Testis (tissue), 3 donors: Measurements from ENCODE around the gene ACOT13. TPM values are rescaled to one million over a fixed set of nuclear protein-coding genes. Genes with fewer than 3 reads are reported as not detected.
"Not testable (repeated sequence)": the region's sequence is repeated elsewhere in the genome, so short reads cannot be mapped to it uniquely, and the experiment has no call there.

Experiments
- DNase-seq: peaks from one replicate; pipeline ENCODE4 v3.0.0-alpha.2; 2019
- H3K27ac ChIP-seq, 2 donors: fragments of 200-600 bp; sonication (generic); one replicate each; pipeline ENCODE4 v1.5.1; 2019
- H3K27me3 ChIP-seq: fragments of 200-600 bp; sonication (generic); one replicate; pipeline ENCODE4 v1.5.1; 2019
- H3K36me3 ChIP-seq: fragments of 200-600 bp; sonication (generic); one replicate; pipeline ENCODE4 v1.5.1; 2017; ENCODE audit warnings: low read depth; ENCODE audit errors: missing control alignments
- H3K4me1 ChIP-seq: fragments of 200-600 bp; sonication (generic); one replicate; pipeline ENCODE4 v1.5.1; 2019
- H3K4me3 ChIP-seq, 2 donors: fragments of 200-600 bp; sonication (generic); one replicate each; pipeline ENCODE4 v1.5.1; 2017 to 2019
- H3K9me3 ChIP-seq: fragments of 200-600 bp; sonication (generic); one replicate; pipeline ENCODE4 v1.5.1; 2017
- POLR2A ChIP-seq: fragments of 450-650 bp; IDR thresholded peaks from one replicate; pipeline ENCODE4 v1.6.1; 2017; ENCODE audit warnings: antibody characterized with exemption, mild to moderate bottlenecking, moderate library complexity
- WGBS, 2 donors: methylation state at CpG; one replicate each; pipeline ENCODE4 v1.1.5; 2018; 5-methylcytosine and 5-hydroxymethylcytosine counted together
- intact Hi-C: fragments of 100-400 bp; cut with DNase I; formaldehyde crosslinking; loops from one replicate; pipeline ENCODE4 v1.15.1; 2023; ENCODE audit warnings: low total_unique reads
- polyA plus RNA-seq: library from polyadenylated mRNA; stranded (reverse); fragments of 350-450 nt; fragmentation: Illumina TruSeq; extraction: RNeasy Lipid Tissue Mini Kit (QIAGEN cat#74804); gene quantifications from one replicate; pipeline ENCODE4 v1.2.3, GENCODE V29; 2014; ENCODE audit warnings: low read depth, low replicate concordance; ENCODE audit not compliant: insufficient read depth
- total RNA-seq, 2 donors: library from RNA; depleted of rRNA; stranded (reverse); fragments of >200 nt; gene quantifications; one replicate each; pipeline ENCODE4 v1.2.3, GENCODE V29; 2016
- TF ChIP-seq, protein P1 (sequence below), 3 experiments: fragments of 450-650 bp in 2 of 3; fragments of 200-600 bp in 1 of 3; sonication (generic) in 1 of 3; IDR thresholded peaks; one replicate each; pipeline ENCODE4 v1.5.1; 2016 to 2019; ENCODE audit warnings: antibody characterized with exemption in 3 of 3, mild to moderate bottlenecking in 2 of 3, moderate library complexity in 1 of 3

The ACOT13 gene
- total and polyA plus RNA-seq, 3 donors from 2014 or later: 15.6 to 67.7 (median 19.1) TPM

DNA sequence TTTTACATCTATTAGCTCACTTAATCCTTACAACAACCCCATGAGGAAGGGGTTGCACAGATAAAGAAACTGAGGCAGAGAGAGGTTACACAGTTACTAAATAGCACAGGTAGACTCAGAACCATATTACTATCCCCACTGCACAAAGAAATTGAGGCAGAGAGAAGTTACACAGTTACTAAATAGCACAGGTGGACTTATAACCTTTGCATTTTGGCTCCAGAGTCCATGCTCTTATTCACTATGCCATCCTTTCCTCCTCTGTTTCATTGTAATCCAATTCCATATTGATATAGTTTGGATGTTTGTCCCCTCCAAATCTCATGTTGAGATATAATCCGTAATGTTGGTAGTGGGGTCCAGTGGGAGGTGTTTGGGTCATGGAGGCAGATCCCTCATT lies 3.7 kb upstream of the ACOT13 start:
- Histone ChIP-seq H3K27ac (no peak overlapping the region), H3K27me3 (no peaks in the 10 kb centered on the region), H3K36me3 (no peaks in the 10 kb centered on the region), H3K4me3 (no peak overlapping the region), H3K9me3 (no peaks in the 10 kb centered on the region), H3K4me1 (peaks cover 3% of the 10 kb centered on the region)
- DNase-seq: no peak
- TF ChIP-seq, protein P1, sequence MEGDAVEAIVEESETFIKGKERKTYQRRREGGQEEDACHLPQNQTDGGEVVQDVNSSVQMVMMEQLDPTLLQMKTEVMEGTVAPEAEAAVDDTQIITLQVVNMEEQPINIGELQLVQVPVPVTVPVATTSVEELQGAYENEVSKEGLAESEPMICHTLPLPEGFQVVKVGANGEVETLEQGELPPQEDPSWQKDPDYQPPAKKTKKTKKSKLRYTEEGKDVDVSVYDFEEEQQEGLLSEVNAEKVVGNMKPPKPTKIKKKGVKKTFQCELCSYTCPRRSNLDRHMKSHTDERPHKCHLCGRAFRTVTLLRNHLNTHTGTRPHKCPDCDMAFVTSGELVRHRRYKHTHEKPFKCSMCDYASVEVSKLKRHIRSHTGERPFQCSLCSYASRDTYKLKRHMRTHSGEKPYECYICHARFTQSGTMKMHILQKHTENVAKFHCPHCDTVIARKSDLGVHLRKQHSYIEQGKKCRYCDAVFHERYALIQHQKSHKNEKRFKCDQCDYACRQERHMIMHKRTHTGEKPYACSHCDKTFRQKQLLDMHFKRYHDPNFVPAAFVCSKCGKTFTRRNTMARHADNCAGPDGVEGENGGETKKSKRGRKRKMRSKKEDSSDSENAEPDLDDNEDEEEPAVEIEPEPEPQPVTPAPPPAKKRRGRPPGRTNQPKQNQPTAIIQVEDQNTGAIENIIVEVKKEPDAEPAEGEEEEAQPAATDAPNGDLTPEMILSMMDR (IDR thresholded peaks at IDR 0.05): no peak
- no peak for TF ChIP-seq POLR2A
- WGBS, 2 donors: 86 to 100% methylated on average over 1 of the region's 1 CpG
- intact Hi-C loops: no loop called here

DNA sequence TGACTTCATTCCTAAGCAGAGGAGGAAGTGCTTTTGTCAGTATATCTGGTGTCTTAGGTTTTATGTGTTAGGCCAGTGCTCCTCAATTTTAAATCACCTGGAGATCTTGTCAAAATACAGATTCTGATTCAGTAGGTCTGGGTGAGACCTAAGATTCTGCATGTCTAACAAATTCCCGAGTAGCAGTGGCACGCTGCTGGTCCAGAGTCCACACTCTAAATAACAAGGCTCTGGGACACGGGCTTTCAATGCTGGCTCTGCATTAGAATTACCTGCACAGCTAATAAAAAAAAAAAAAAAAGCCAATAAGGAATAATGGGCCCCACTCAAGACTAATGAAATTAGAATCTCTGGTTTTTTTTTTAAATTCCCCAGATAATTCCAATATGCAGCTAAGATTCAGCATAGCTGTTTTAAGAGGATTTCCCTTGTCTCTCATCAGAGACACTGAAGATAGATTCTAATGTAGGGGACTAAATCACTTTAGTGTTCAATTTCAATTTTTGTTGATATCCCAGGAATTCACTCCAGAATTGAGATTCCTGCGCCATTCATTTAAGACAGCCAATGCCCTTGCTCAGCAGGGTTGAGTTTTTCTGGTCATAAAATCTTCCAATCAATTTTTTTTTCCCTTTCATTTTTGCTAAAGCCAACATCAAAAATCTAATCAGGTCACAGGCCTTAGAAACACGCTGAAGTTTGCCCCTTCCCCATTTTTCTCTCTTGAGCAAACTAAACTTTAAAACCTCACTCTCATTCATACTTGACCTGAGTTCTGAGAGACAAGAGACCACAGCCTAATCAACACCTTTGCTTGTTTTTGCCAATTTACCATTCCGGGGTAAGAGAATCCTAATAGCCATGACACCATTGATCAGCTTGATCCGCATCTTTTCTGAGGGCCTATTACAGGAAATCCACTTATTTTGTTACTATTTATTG lies 2.6 kb upstream of the ACOT13 start:
- WGBS, 2 donors: 81 to 84% methylated on average over 7 of the region's 7 CpGs
- Histone ChIP-seq H3K9me3 (no peaks in the 10 kb centered on the region), H3K4me3 (no peak overlapping the region), H3K4me1 (peaks cover 3% of the 10 kb centered on the region), H3K27ac (no peak overlapping the region), H3K36me3 (no peaks in the 10 kb centered on the region), H3K27me3 (no peaks in the 10 kb centered on the region)
- TF ChIP-seq, protein P1 (IDR thresholded peaks at IDR 0.05): no peak
- TF ChIP-seq POLR2A: no peak
- intact Hi-C loops: no loop called here
- DNase-seq: no peak

DNA sequence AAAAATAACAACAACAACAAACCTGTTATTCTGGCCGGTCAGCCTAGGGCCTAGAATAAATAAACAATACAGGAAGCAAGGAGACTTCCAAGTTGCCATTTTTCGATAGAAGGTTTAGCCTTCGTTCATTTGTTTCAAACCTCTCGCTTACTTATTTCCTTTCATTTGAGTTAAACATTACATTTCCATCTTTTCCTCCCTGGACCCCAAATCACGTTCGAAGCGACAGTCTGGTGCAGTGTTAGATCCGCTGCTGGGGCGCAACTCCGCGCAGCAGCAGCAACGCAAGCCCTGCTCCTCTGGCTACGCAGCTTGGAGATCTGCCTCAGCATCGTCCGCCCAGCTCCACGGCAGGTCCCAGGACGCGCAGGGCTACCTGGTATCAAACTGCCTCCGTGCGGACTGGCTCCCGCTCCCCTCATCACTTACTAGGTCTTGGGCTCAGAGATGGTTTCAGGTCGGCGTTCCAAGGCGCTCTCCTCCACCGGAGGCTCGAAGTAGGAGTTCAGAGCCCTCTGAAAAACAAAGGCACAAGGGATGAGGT lies 708 bp upstream of the ACOT13 start:
- TF ChIP-seq, protein P1 (IDR thresholded peaks at IDR 0.05): no peak
- no peak for TF ChIP-seq POLR2A
- Histone ChIP-seq H3K27ac (peak overlapping the region; percentile 88 to 93), H3K4me1 (peaks cover 3% of the 10 kb centered on the region), H3K4me3 (peak overlapping the region; percentile 92 to 98), H3K36me3 (no peaks in the 10 kb centered on the region), H3K9me3 (no peaks in the 10 kb centered on the region), H3K27me3 (no peaks in the 10 kb centered on the region)
- intact Hi-C loops: no loop called here
- DNase-seq: peak; percentile 68
- 0% methylated on average over 21 to 26 of the region's 26 CpGs for WGBS, 2 donors

DNA sequence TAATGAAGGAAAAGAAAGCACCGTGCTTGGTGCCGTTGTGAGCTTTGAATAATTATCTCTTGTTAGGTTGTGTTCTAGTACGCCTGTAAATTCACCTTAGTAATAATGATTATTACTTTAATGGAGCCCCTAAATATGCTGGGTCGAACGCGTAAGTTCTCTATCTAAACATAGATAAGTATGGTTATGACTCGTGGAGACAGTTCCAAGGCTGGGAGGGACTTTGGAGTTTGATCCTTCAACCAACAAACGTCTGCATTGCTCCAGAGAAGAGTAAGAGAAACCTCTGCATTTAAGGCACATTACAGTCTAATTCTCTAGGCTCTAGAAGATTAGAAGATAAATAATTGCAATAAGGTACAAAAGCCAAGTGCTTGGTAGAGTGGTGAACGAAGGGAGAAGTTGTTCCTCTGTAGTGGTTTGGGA lies 514 bp downstream of the ACOT13 start:
- no peak for DNase-seq
- Histone ChIP-seq H3K4me1 (peaks cover 3% of the 10 kb centered on the region), H3K36me3 (no peaks in the 10 kb centered on the region), H3K4me3 (peak overlapping the region; percentile 92 to 98), H3K9me3 (no peaks in the 10 kb centered on the region), H3K27me3 (no peaks in the 10 kb centered on the region), H3K27ac (peak overlapping the region; percentile 88 to 93)
- WGBS, 2 donors: 2 to 3% methylated on average over 9 of the region's 9 CpGs
- TF ChIP-seq POLR2A: no peak
- TF ChIP-seq, protein P1 (IDR thresholded peaks at IDR 0.05): no peak
- intact Hi-C loops: no loop called here

DNA sequence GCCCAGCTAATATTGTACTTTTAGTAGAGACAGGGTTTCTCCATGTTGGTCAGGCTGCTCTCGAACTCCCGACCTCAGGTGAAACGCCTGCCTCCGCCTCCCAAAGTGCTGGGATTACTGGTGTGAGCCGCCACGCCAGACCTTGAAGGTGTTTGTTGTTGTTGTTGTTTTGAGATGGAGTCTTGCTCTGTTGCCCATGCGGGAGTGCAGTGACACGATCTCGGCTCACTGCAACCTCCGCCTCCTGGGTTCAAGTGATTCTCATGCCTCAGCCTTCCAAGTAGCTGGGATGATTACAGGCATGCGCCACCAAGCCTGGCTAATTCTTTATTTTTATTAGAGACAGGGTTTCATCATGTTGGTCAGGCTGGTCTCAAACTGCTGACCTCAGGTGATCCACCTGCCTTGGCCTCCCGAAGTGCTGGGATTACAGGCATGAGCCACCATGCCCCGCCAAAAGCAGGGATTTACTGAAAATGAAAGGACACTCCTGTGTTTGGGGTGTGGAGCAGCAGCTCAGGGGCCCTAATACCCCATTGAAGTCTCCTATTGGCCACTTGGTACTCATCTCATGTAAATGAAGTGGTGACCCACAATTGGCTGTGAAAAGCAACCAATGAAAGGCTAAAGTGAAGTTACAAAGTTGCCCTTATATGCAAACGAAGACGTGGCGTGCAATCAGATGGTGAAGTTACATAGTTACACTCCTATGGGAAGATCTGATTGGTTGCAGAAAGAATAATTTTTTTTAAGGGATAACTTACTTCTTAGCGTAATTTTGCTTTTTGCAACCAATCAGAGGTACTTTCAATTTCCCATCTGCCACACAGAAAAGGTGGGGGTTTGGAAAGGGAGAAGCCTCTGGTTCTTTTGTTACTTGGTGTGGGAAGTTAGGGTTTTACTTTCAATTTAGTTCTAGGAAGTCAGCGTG lies 1.5 kb downstream of the ACOT13 start:
- H3K27ac ChIP-seq, intact Hi-C loops, H3K27me3 ChIP-seq, H3K36me3 ChIP-seq, H3K9me3 ChIP-seq, H3K4me1 ChIP-seq: not testable (repeated sequence)
- H3K4me3 ChIP-seq: peak overlapping the region; percentile 92 to 98
- 63 to 72% methylated on average over 17 to 18 of the region's 18 CpGs for WGBS, 2 donors
- DNase-seq: peak; percentile 30
